SIG-M5 (cell line): ENCODE data around the gene EVA1B.

ENCODE experiments used
- DNase-seq: peaks from one replicate; lab custom pipeline; 2025; lab: John Stamatoyannopoulos, UW

The EVA1B gene, protein sequence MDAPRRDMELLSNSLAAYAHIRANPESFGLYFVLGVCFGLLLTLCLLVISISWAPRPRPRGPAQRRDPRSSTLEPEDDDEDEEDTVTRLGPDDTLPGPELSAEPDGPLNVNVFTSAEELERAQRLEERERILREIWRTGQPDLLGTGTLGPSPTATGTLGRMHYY

DNA sequence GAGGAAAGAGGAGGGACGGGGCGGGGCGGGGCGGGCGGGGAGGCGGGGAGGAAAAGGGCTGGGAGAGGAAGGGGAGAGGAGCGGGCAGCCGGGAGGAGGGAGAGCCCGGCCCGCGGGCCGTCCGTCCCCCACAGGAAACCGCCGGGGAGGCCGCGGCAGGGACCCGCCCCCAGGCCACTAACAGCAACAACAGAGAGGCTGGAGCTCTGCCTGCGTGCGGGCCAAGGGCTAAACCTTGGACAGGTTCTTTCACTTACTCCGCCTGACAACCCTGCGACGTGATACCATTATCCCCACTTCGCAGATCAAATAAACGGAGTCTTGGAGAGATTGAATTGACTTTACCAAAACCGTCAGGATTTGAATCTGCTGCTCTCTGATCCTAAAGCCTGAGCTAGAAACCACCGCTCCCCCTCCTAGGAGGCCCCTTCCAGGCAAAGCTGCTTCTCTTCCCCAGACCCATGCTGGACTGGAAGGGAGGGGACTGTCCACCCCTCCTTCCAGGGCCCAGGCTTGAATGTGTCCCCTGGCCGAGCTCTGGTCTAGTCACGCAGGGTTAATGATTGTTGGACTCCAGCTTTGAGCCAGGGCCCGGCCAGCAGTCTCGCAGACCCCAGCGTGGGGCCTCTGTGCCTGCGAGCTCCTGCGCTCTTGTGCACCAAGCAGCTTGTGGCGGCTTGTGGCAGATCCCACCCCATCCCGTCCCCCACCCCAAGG is at the start of gene EVA1B:
TSS of gene EVA1B (minus strand) at position 10 of the 717 bp plus-strand sequence. CDS start 608 bp downstream, outside the sequence.
- DNase-seq, result no peak

DNA sequence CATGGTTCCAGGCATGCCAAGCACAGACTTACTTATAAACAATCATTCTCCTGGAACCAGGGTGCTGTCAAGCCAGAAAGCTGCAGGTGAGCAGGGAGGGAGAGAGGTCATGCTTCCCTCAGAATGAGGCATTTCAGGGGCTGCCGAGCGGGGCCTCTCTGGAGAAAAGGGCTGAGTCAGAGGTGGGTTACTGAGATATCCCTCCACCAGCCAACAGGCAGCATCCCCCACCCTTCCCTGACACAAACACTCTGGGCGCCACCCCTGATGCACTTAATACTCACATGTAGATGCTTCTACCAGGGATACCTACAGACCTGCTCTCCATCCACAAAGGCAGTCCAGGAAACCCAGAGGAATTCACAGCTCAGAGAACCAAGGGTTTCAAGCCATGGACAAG is 49.2 kb upstream of the EVA1B start:
- no peak for DNase-seq

DNA sequence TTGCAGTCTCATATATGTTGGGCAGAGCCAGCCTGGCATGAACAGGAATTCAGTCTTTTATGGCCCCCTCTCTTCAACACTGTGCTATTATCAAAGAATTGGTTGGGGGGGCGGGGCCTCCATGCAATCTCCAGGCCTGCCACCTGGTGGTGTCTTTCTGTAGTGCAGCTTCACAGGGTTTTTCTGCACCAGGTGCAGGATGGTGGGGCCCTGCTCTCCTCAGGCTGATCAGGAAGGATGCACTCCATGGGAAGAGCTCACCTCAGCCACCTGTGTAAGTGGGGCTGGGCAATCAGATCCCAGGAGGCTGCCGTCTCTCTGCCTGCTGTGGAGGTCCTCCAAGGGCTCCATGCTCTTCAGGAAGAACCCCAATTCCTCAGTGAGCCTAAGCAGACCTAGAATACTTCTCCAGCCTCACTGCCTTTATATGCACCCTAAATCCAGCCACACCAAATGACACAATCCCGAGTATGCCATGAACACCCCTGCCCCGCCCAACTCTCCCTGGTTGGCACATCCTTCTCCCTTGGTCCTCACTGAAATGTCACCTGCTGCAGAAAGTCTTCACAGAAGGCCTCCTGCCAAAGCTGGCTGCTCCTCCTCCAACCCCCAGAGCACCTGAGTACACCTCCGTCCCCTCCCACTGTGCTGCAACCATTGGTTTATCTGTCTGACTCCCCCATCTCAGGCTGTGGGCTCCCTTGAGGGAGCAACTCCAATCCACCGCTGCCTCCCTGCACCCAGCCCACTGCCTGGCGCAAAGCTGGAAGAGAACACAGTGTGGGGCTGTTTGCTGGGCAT is 45.8 kb upstream of the EVA1B start:
- no peak for DNase-seq

DNA sequence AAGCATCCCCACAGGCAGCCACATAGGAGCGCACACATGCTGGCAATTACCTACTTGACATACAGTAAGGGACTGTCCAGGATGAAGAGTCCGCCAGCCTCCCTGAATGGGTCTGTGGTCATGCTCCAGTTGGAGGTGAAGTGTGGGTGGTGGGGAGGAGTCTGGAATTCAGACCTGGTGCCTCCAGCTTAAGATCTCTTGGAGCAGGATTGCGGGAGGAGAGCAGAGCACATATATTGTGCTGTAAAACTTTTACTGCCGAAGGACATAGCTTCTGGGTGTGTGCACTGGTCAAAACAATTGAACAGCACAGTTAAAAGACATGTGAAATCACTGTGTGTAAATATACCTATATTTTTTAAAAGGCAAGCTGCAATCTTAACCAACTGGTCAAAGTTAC is 44.4 kb upstream of the EVA1B start:
- DNase-seq, result no peak

DNA sequence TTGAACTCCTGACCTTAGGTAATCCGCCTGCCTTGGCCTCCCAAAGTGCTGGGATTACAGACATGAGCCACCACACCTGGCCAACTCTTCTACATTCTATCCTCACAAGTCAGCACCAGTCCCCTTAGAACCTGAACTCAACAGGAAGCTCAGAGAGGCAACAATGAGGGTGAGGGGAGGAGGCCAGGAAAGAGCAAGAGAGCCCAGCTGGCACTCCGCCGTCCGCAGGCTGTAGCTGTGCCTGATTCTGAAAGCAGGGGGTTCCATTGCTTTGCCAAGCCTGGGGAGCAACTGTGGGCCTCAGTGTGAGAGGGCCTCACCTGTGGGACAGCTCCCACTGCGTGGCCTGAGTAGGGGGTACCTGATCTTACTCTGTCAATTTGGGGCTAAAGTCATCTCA is 43.6 kb upstream of the EVA1B start:
- no peak for DNase-seq

DNA sequence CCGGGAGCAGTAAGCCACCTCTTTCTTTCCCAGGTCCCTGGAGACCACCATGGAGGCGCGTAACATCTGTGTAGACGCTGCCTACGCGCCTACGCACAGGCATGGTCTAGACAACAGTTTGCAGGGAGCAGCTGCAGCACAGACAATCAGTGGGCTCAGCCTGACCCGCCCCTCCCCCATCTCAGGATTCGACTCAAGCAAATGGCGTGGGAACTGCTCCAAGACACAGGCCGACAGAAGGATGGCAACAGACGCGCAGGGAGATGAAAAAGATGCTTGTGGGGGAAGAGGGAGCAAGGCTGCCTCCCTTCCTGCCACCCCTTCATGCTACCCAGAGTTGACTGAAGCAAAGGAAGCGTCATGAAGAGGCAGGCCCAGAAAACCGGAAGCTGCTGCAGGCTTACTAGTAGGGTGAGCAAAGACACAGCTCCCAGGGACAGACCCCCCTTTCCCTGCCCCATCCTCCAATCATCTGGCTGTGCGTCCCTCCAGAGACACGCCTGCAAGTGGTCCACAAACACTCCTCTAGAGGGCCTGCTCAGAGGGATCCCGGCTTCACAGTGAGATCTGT is 42.7 kb upstream of the EVA1B start:
- DNase-seq, result no peak

DNA sequence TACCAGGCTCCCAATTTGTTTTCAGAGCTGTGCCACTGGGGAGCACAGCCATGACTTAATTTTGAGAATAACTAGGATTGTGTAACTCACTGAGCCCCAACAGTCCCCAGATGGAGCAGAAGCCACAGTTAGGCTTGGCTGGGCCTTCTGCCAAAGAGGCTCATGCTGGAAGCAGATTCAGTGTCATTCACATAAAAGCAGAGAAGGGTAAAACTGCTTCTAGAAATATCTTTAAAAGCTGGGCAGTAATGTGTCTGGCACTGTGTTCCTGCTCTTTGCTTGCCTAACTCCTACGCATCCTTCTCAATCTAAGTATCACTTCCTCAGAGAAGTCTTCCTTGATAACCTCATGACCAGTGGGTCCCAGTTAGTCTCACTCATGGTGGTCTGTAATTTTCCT is 41.9 kb upstream of the EVA1B start:
- DNase-seq, result no peak

DNA sequence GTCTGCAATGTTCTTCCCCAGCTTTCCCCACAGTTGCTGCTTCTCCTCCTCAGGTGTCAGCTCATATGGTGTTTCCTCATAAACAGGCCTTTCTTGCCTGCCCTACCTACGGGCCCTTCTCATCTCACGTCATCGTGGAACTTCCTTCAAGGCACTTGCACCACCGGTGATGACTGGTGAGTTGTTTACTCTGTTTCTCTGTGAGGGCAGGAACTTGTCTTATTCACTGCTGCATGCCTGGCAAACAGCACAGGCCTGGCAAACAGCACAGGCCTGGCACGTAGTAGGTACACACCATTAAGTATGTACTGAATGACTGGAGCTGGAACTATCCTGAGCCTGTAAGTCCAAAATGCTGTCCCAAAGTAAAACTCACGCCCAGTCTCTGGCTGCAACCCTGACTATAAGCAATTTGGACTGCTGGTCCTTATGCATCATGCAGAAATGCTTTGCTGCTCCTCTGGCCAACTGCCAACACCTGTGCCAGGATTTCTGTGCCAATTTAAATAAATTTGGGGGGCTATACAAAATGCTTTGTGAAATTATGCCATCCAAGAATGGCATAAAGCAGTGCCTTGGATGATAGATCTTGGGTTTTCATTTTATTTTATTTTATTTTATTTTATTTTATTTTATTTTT is 36.6 kb upstream of the EVA1B start:
- DNase-seq, result no peak

DNA sequence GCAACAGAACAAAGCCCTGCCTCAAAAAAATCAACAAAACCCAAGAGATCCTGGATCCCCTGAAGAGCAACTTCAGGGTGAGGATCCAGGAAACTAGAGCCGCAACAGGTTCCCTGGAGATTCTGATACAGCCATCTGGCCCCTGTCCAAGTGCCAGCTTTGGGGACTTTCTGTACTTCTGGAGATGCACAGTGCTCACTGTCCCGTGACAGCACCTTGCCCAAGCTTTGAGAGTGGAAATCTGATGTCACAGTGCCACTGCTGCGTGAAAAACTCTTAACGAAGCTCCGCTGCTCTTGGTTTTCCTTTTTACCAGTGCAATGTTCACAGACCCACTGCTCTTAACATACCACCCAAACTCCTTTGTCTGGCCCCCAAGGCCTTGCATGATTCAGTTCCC is 35.9 kb upstream of the EVA1B start:
- DNase-seq, result no peak

DNA sequence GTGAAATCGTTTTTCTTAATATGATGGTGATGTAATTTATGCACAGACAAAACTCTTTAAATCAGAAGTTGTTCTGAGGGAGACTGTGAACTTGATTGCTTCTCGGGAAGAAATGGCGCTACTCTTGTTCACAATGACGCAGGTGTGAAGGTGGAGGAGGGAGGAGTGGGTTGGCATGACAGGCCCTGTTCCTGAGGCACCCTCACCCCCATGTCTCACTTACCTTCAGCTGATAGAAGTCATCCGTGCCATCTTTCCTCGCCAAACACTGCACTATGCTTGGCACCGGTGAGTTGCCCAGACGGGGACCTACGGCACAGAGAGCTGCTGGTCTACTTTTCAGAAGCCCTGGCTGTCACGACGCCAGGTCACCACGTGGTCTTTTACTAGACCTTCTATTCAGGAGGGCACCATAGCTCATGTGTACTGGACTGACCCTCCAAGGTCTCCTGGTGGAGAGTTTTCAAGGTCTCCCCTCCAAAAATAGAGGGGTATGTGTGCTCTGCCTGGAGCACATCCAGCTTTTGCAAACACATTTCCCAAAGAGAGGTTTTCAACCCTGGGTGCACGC is 35.2 kb upstream of the EVA1B start:
- no peak for DNase-seq

DNA sequence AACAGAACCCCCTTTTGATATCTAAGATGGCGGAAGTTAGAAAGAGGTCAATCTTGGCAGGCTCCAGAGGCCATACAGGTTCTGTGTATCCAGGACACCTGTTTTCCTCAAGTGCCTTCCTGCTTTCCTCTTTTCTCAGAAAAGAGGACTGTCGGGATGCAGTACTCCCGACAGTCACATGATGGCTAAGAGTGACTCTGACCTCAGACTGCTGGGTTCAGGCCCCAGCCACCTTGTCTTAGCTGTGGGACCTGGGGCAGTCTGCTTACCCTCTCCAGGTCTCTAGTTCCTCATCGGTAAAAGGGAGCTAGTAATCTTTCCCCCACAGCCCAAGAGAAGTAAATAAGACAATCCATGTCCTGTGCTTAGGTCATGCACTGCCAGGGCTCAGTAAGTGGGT is 32.4 kb upstream of the EVA1B start:
- no peak for DNase-seq

DNA sequence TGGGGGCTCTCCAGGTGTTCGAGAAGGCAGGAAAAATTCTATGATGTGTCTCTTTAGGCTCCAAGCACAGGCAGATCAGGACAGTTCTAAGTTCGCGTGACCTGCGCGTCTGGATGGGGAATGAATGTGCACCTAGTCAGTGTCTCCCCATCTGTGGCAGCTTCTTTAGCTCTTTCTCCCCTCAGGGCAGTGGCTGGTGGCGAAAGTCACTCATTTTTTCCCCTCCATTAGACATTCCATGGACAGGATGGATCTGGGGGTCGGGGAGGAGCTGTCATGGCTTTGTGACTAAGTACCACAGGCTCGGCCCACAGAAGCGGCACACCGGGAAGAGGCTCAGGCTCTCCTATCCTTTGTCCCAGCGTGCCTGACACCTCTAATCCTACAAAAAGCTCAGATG is 31.0 kb upstream of the EVA1B start:
- DNase-seq, result no peak

DNA sequence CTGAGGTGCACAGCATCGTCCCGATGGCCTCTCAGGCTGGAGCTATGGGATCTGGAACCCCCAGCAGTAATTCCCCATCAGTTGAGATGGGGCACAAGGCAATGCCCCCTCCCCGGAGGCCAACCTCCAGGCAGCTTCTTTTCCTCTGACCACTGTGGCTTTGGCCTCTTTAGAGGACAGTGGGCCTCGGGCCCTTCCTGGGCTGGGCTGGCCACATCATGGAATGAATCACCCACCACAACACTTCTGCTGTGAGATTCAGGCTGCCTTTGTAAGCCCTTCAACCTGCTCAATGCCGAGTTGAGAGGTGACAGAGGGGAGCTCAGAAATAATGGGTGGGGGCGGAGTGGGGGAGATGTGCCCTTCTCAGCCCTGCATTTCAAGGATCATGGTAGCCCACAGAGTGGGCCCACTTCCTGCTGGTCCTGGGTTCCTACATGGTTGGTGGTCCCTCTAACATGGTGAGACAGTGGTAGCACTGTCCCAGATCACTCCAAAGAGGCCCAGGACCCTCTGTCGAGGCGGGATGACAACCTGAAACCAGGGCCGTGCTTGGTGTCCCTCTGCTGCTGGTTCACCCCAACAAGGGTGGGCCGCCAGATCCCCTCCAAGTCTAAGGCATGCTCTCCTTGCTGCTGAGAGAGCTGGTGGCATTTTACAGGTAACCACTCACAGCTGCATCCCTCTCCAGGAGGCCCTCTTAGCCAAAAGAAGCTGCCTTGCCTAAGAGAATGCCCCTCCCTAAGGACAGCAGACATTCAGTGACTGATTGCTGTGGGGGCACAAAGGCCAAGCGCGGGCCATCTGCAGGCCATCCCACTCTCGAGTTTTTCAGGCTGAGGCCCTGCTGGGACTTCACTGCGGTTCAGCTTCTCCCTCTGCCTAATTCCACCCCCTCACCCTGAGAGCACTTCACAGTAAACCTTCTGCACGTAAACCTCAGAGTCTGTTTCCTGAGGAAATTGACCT is 29.7 kb upstream of the EVA1B start:
- no peak for DNase-seq

DNA sequence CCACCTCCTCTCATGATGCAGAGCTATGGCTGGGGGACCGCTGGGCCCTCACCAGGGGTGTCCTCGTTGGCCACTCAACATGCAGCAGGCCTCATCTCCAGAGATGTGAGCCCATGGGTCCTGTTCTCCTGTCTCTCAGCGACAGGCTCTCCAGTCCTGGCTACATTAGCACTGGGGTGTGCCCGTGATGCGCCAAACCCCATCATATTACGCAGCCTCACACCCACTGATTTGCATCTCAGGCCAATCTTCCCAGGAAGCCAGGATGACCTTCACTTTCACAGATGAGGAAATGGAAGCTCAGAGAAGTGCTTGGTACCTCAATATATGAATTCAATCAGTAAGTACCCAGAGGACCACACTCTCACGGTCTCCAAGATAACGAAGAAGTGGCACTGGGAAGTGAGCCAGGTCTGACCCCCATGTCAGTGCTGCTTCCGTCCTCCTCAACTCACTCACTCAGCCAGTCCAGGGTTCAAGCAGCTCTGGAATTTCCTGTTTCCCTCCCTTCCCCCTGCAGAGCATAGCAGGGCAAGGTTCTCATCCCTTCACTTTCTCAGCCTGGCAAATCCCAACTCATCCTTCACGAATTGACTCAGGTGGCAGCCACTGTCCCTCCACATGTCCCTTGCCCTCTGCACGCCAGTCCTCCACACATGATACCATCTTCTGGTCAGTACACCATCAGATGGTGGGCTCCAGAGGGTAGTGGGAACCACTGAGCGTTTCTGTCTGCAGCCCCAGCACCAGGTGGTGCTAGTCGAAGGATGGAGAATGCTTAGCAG is 28.9 kb upstream of the EVA1B start:
- DNase-seq, result no peak

DNA sequence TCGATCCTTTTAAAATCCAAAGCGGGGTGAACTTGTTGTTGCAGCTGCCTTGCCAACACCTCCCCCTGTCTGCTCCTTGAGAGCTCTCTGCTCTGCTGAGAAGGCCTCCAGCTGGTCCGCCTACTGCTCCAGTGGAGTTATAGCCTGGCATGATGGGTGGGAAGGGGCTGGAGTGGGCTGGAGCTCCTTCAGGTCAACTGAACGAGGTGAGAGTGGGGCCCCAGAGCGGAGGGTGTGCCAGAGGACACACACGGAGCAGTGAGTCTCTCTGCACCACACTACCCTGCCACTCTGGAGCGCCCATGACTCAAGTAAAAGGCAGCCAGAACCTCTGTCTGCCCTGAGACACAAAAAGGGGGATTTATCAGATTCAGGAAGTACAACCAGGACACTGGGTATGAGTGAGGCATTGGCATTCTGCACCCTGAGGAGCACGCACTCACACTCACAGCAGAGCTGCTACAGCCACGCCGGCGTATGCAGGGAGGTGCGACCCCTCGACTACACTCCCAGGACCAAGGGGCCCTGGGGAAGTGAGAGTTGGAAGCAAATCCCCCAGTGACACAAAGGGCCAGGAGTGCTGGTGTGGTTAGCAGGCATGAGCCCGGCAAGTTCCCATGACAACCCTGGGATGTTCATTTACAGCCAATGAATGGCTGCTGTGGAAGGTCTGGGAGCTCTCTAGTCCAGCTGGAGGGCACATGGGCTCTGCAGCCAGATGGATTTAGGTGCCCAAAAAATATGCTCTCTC is 28.0 kb upstream of the EVA1B start:
- DNase-seq, result no peak

DNA sequence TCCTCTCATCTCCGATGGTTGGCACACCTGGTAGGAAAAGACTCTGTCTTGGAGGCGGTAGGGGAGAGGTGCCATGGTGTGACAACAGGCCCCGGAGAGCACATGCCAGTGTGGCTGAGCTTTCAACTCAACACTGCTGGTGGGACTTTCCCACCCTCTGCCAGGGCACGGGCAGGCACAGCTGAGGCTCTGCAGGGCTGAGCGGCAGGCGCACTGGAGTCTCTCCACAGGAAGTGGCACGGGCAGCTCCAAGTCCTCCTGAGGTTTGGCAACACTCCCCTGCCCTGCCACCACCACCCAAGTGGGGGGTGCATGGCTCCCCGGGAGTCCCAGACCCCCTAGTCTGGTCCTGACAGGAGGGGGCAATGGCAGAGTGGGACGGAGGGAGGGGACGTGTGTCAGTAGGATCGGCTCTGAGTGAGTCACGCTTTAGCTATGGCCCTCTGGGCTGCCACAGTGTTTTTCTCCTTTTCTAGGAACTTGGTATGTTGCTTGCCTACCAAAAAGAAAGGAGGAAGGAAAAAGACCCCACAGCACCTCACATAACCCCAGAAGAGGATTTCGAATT is 27.3 kb upstream of the EVA1B start:
- DNase-seq, result no peak

DNA sequence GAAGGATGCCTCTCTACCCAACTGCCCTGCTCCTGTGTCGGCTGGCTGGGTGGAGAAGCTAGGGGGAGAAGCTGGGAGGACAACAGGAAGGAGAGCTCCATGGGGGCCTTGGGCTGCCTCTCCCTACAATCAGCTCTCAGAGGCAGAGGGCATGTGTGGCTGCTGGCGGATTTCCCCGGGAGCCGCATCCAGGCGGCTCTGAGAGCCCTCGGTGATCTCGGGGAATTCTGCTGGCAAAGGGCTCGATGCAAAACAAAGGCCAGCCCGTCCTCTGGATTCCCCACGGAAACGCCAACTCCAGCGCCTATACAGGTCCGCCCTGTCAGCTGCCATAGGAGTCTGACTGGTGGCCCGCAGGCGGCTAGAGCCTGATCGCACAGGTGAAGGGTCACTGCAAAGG is 26.4 kb upstream of the EVA1B start:
- DNase-seq, result no peak

DNA sequence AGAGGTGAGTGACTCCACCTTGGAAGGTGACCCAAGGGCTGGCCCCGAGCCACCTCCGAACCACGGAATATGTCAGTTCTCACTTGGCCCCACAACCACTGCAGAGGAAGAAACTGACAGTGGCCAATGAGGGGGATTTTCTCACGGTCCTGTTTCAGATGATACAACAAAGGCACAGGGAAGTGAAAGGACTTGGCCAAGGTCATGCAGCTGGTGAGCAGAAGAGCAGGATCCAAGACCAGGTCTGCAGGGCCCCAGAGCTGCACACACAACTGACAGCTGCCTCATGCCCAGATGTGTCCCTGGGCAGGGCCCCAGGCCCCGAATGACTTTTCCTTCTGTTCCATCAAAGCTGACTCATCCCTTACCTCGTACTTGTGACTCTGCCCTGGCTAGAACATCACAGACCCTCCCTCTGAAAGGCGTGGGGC is 25.8 kb upstream of the EVA1B start:
- DNase-seq, result no peak
